Activated CD4-positive, alpha-beta T cell treated with anti-CD3 and anti-CD28 coated beads, Interleukin-2, amount 50 U/mL, for 16 hours (primary cell): ENCODE measurements around the gene CNKSR3.

Source experiments
- DNase-seq: peaks from one replicate; pipeline ENCODE4 v3.0.0-alpha.2; 2020

Gene CNKSR3

GRCh38 chr6:154478021-154478700 lies 32.3 kb downstream of the CNKSR3 start:
- no peak for DNase-seq

GRCh38 chr6:154476494-154476893 lies 34.0 kb downstream of the CNKSR3 start:
- DNase-seq, result no peak

GRCh38 chr6:154474648-154475428 lies 35.6 kb downstream of the CNKSR3 start:
- no peak for DNase-seq

GRCh38 chr6:154473324-154473723 lies 37.2 kb downstream of the CNKSR3 start:
- no peak for DNase-seq

GRCh38 chr6:154471609-154472362 lies 38.7 kb downstream of the CNKSR3 start:
- no peak for DNase-seq

GRCh38 chr6:154469306-154469935 lies 41.1 kb downstream of the CNKSR3 start:
- no peak for DNase-seq

- no peak for DNase-seq
Observed at GRCh38 chr6:154468760-154469159, 41.7 kb downstream of the CNKSR3 start.

GRCh38 chr6:154466971-154467679 lies 43.4 kb downstream of the CNKSR3 start:
- no peak for DNase-seq

- DNase-seq, result no peak
Observed at GRCh38 chr6:154466139-154466538, 44.3 kb downstream of the CNKSR3 start.

GRCh38 chr6:154463573-154464419 lies 46.7 kb downstream of the CNKSR3 start:
- DNase-seq, result no peak

- no peak for DNase-seq
Observed at GRCh38 chr6:154462425-154462824, 48.1 kb downstream of the CNKSR3 start.

- DNase-seq, result no peak
Observed at GRCh38 chr6:154461348-154461747, 49.1 kb downstream of the CNKSR3 start.

- no peak for DNase-seq
Observed at GRCh38 chr6:154460306-154461071, 50.0 kb downstream of the CNKSR3 start.

GRCh38 chr6:154459513-154459912 lies 51.0 kb downstream of the CNKSR3 start:
- DNase-seq, result no peak

- no peak for DNase-seq
Observed at GRCh38 chr6:154458565-154459470, 51.7 kb downstream of the CNKSR3 start.

- DNase-seq, result no peak
Observed at GRCh38 chr6:154457881-154458284, 52.6 kb downstream of the CNKSR3 start.

- DNase-seq, result no peak
Observed at GRCh38 chr6:154457046-154457713, 53.3 kb downstream of the CNKSR3 start.

- DNase-seq, result no peak
Observed at GRCh38 chr6:154453329-154453728, 57.2 kb downstream of the CNKSR3 start.

- no peak for DNase-seq
Observed at GRCh38 chr6:154450498-154450897, 60.0 kb downstream of the CNKSR3 start.
